GM12891 (cell line): Measurements from ENCODE around the gene WDR62.
A peak's percentile ranks its signal among the peaks of the same experiment; 100 is the strongest.
"Not testable (repeated sequence)": the region's sequence is repeated elsewhere in the genome, so short reads cannot be mapped to it uniquely, and the experiment has no call there.

Experiments used
- DNase-seq: peaks from one replicate; pipeline ENCODE4 v3.0.0; 2011; ENCODE audit warnings: low spot score; ENCODE audit not compliant: insufficient read length
- FAIRE-seq: peaks from 2 replicates; lab custom pipeline; 2011; peaks lifted over from hg19 to GRCh38; lab: Jason Lieb, UNC
- PAX5 ChIP-seq: IDR thresholded peaks from 2 replicates; pipeline ENCODE4 v1.6.1; 2011; ENCODE audit warnings: low read length, moderate library complexity, mild to moderate bottlenecking; ENCODE audit not compliant: insufficient read depth, severe bottlenecking
- POLR2A ChIP-seq: IDR thresholded peaks from 2 replicates; pipeline ENCODE4 v1.6.1; 2011; ENCODE audit warnings: low read depth, low read length, control low read depth
- POLR2AphosphoS5 ChIP-seq: IDR thresholded peaks from 2 replicates; pipeline ENCODE4 v1.6.1; 2011; ENCODE audit warnings: low read depth, low read length, control low read depth
- POU2F2 ChIP-seq: IDR thresholded peaks from 2 replicates; pipeline ENCODE4 v1.6.1; 2011; ENCODE audit warnings: low read depth, mild to moderate bottlenecking, control low read depth, low read length, moderate library complexity
- SPI1 ChIP-seq: IDR thresholded peaks from 2 replicates; pipeline ENCODE4 v1.6.1; 2011; ENCODE audit warnings: low read depth, low read length, control low read depth
- TAF1 ChIP-seq: IDR thresholded peaks from 2 replicates; pipeline ENCODE4 v1.6.1; 2011; ENCODE audit warnings: low read depth, low read length, control low read depth

The WDR62 gene

DNA sequence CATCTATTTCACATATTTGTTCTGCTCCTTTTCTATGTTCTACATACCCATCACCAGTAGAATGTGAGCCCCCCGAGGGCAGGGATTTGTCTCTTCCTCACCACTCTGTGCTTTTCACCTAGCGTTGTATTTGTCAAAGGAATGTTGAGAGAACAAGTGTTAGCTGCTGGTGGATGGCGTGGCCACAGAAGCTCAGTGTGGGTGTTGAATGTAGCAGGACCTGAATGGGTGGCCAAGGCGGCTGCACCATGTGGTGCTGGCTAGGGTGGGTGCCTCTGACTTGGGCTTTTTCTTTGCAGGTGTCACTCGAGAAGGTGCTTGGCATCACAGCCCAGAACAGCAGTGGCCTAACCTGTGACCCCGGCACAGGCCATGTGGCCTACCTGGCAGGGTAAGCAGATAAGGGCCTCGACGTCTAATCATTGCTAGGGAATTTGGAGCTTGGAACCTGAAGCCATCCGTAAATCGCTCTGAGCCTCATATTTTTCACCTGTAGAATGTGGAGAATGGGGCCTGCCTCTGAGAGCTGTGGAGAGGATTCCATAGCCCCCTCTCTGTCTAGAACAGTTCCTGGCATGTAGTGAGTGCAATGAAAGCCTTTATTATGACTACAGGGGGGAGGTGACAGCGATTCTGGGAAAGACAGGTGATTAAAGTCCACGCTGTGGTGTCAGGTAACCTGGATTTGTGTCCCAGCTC, 3.9 kb downstream of the WDR62 start:
- DNase-seq (no peak), FAIRE-seq (no peak)
- no peak for TF ChIP-seq POLR2AphosphoS5
- no peak for TF ChIP-seq TAF1
- TF ChIP-seq POLR2A, result no peak
- no peak for TF ChIP-seq SPI1
- TF ChIP-seq PAX5, result no peak
- TF ChIP-seq POU2F2, result no peak

DNA sequence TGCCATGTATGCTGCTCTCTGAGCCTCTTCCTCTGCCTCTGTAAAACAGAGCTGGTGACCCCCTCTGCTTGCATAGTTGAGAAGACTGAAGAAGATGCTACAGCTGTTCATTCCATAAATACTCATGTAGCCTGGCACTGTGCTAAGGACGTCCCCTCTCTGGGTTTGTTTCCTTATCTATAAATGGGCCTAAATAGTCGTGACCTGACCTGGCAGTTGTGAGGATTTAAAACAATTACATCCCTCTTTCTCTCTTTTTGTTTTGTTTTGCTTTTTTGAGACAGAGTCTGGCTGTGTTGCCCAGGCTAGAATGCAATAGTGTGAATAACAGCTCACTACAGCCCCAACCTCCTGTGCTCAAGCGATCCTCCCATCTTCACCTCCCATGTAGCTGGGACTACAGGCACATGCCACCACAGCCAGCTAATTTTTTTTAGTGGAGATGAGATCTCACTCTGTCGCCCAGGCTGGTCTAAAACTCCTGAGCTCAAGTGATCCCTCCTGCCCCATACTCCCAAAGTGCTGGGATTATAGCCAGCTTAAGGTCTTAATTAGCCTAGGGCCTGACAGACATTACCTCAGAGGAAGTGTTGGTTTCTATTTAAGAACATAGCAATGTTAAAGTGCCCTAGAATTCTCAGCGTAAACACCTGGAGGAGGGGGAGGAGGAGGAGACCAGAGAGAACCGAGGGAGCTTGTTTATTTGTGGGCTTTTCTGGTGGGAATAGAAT, 4.6 kb downstream of the WDR62 start:
- FAIRE-seq, result no peak

DNA sequence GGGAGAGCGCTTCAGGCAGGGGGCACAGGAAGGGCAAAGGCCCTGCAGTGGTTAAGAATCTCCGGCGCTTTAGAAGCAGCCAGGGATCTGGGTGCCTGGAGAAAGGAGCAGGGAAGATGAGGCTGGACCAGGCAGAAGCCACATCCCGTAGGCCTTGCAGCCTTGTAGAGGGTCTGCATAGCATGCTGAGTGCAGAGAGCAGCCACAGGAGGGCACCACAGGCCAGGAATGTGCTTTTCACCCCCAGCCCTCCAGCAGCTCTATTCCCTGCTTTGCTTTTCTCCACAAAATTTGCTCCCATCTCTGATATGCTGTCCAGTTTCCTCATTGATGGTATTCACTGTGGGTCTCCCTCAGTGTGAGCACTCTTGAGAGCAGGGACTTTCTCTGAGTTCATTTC, 5.7 kb downstream of the WDR62 start:
- DNase-seq, result peak; percentile 37

More for the DNA sequence above, 4.6 kb downstream of the WDR62 start:
- no peak for TF ChIP-seq POLR2AphosphoS5
- no peak for TF ChIP-seq POLR2A
- no peak for TF ChIP-seq PAX5
- TF ChIP-seq SPI1, result no peak
- TF ChIP-seq TAF1, result no peak
- TF ChIP-seq POU2F2, result no peak
- DNase-seq, result no peak

DNA sequence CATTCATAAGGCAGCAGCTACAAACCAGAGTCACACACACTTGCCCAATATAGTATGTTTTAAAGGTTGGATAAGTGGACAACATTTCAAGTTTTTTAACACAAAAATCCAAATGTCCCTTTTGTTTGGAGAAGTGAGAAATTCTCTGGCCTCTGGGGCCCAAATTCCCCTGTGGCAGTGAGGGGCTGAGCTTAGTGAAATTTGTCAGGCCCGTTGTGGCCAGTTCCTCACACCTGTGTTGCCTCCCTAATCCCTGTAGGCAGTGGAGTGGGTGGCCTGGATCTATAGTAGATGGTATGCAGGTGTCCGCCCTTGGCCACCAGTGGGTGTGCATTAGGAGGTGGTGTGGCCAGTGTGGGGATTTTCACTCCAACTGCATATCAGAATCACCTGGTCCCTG, 6.7 kb downstream of the WDR62 start:
- FAIRE-seq (no peak), DNase-seq (no peak)
- TF ChIP-seq POLR2AphosphoS5 (no peak), SPI1 (0 out of 2 replicates have a peak, but pooled peaks have one; percentile 8)

More for the DNA sequence above, 5.7 kb downstream of the WDR62 start:
- no peak for TF ChIP-seq TAF1
- no peak for TF ChIP-seq PAX5
- no peak for TF ChIP-seq POLR2AphosphoS5
- TF ChIP-seq POU2F2, result no peak
- TF ChIP-seq POLR2A, result no peak
- TF ChIP-seq SPI1, result no peak
- no peak for FAIRE-seq

DNA sequence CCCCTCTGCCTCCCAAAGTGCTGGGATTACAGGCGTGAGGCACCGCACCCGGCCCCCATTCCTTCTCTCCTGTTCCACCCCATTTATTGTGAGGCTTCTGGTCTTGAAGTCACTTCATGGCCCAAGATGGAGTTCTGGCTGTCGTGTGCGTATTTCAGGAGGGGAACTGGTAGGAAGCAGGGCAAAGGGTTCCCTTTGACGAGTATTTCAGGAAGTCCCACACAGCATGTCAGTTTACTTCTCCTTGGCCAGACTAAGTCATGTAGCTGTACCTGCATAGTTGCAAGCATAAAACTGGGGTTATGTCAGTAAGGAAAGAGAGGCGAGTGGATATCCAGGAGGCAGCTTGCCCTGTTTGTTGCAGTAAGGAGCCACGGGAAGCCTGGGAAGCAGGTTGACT, 10.1 kb downstream of the WDR62 start:
- TF ChIP-seq POLR2A (no peak), TAF1 (no peak)

DNA sequence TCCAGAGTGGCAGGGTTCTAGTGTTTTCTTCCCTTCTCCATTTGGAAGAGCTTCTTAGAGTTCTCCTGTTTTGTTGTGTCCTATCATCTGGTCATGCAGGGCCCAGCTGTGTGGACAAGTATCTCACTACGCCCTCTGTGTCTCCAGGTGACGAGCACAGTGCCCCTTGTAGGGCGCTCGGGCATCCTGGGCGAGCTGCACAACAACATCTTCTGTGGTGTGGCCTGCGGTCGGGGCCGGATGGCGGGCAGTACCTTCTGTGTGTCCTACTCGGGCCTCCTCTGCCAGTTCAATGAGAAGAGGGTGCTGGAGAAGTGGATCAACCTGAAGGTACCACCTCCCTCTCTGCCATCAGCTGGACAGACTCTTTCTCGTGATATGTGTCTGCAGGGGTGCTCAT, 13.0 kb downstream of the WDR62 start:
- FAIRE-seq, result no peak
- DNase-seq, result no peak

More for the DNA sequence above, 10.1 kb downstream of the WDR62 start:
- FAIRE-seq (no peak), DNase-seq (no peak)

DNA sequence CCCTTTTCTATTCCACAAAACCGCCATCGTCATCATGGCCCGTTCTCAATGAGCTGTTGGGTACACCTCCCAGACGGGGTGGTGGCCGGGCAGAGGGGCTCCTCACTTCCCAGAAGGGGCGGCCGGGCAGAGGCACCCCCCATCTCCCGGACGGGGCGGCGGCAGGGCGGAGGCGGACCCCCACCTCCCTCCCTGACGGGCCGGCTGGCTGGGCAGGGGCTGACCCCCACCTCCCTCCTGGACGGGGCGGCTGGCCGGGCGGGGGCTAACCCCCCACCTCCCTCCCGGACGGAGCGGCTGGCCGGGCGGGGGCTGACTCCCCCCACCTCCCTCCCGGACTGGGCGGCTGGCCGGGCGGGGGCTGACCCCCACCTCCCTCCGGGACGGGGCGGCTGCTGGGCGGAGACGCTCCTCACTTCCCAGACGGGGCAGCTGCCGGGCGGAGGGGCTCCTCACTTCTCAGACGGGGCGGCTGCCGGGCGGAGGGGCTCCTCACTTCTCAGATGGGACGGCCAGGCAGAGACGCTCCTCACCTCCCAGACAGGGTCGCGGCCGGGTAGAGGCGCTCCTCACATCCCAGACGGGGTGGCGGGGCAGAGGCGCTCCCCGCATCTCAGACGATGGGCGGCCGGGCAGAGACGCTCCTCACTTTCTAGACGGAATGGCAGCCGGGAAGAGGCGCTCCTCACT, 14.3 kb downstream of the WDR62 start:
- not testable (repeated sequence) for FAIRE-seq, DNase-seq

More for the DNA sequence above, 13.0 kb downstream of the WDR62 start:
- no peak for TF ChIP-seq POU2F2

DNA sequence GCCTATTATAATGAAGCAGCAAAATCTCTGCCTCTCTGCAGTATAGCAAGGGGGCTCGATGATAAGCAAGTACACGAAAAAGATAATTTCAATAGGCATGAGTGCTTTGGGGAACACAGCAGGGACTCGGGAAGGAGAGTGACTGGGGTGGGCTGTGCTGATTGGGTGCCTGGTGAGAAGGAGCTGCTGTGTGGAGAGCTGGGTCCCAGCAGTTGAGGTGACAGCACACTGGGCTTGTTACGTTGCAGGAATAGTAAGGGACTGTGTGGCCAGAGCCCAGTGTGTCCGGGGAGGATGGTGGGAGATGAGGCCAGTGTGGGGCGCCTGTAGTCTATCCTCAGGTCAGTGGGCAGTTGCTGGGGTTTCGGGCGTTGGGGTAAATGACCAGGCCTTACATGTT, 17.4 kb downstream of the WDR62 start:
- no peak for FAIRE-seq
- no peak for DNase-seq
- TF ChIP-seq POU2F2, result no peak
- no peak for TF ChIP-seq POLR2A
- no peak for TF ChIP-seq POLR2AphosphoS5
- no peak for TF ChIP-seq SPI1
- no peak for TF ChIP-seq TAF1
- TF ChIP-seq PAX5, result no peak

DNA sequence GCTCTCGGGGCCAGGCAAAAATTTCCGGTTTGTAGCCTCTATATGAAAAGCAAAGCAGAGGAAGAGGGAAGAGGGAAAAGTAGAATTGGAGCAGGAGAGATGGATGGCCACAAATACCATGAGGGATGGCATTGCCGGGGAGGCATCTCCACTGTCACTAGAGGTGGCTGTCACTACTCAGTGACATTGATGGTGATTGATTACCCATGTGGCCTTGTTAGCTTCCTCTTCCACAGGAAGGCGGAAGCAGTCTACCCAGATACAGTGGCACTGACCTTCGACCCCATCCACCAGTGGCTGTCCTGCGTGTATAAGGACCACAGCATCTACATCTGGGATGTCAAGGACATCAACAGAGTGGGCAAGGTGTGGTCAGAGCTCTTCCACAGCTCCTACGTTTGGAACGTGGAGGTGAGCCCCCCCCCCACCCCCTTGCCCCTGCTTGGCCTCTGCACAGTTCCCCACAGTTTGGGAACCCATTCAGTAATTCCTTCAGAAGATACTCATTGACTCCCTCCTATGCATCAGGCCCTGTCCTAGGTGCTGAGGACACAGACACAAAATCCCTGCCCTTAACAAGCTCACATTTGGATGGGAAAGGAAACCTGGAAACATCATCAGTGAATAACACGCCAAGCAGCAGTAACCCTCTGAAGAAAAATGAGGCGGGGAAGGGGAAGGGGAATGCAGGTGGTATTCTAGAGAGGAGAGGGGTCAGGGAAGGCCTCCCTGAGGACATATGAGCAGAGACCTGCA, 18.6 kb downstream of the WDR62 start:
- TF ChIP-seq PAX5, result no peak
- no peak for TF ChIP-seq POLR2A
- TF ChIP-seq POLR2AphosphoS5, result no peak
- TF ChIP-seq TAF1, result no peak
- no peak for TF ChIP-seq POU2F2
- no peak for TF ChIP-seq SPI1
- no peak for FAIRE-seq
- DNase-seq, result no peak

DNA sequence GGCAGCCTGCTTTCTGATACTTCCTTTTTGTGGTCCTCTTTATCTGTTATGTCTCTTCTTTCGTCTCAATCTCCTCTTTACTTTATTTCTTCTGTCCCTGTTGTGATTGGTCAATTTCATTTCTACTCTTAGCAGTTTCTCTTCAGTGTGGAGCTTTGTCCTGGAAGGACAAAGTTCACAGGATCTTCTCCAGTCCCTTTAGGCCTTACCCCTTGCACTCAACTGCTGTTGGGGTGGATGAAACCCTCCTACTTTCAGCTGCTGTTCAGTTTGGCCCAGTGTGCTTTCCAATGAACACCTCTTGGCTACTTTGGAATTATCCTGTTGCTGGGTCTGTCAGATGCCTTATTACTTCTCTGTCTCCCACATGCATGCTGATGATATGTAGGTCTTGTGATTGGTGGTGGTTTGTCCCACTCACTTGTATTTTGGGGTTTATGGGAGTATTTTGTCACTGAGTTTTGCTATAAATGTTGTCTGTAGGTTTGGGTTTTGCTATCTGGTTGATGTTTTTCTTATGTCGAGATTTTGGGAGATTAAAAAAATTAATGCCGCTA, 24.8 kb downstream of the WDR62 start:
- DNase-seq, result no peak
- TF ChIP-seq SPI1, result no peak
- TF ChIP-seq POLR2A, result no peak
- no peak for TF ChIP-seq POLR2AphosphoS5
- no peak for TF ChIP-seq POU2F2
- no peak for TF ChIP-seq PAX5
- TF ChIP-seq TAF1, result no peak
- FAIRE-seq, result peak; percentile 9
